ENCODE measurements around the gene SNTB2. TPM values are rescaled to one million over a fixed set of nuclear protein-coding genes. Genes with fewer than 3 reads are reported as not detected.

Gene SNTB2
- total and polyA plus RNA-seq, 7 donors, result 2.7 to 19.4 (median 12.6) TPM

GRCh38 chr16:69260019-69260418, 73.1 kb downstream of the SNTB2 start:
- Histone ChIP-seq H3K27me3 (ENCODE audit: insufficient read depth in 3 of 3, low read length in 2 of 3) (no peaks in the 10 kb centered on the region), H3K4me3 (no peak overlapping the region), H3K4me1 (no peaks in the 10 kb centered on the region), H3K27ac (no peak overlapping the region), H3K9me3 (no peaks in the 10 kb centered on the region), H3K36me3 (ENCODE audit: insufficient read depth in 1 of 2, low read depth in 1 of 2) (peaks cover 0 to 12% of the 10 kb centered on the region in 2 donors)
- 92 to 98% (median 95%) methylated on average over 4 of the region's 4 CpGs for WGBS, 3 donors
- DNase-seq, result no peak
- intact Hi-C loops (cut with DNase I), result no loop called here
- no peak for ATAC-seq
- TF ChIP-seq CTCF (IDR thresholded peaks at IDR 0.05), result no peak

- Histone ChIP-seq H3K36me3 (ENCODE audit: insufficient read depth in 1 of 2, low read depth in 1 of 2) (peaks cover 0 to 12% of the 10 kb centered on the region in 2 donors), H3K9me3 (no peaks in the 10 kb centered on the region), H3K27ac (no peak overlapping the region), H3K4me1 (no peaks in the 10 kb centered on the region), H3K4me3 (no peak overlapping the region), H3K27me3 (ENCODE audit: insufficient read depth in 3 of 3, low read length in 2 of 3) (no peaks in the 10 kb centered on the region)
- no peak for DNase-seq
- ATAC-seq, result no peak
- no peak for TF ChIP-seq CTCF (IDR thresholded peaks at IDR 0.05)
- 95 to 96% (median 96%) methylated on average over 3 of the region's 3 CpGs for WGBS, 3 donors
- intact Hi-C loops (cut with DNase I), result no loop called here
Measured at GRCh38 chr16:69260506-69260905, 73.5 kb downstream of the SNTB2 start.

GRCh38 chr16:69266334-69267063, 79.5 kb downstream of the SNTB2 start:
- no peak for TF ChIP-seq CTCF (IDR thresholded peaks at IDR 0.05)
- no peak overlapping the region for H3K4me3 ChIP-seq
- H3K27me3 ChIP-seq (ENCODE audit: insufficient read depth in 3 of 3, low read length in 2 of 3), result no peaks in the 10 kb centered on the region
- ATAC-seq (no peak), DNase-seq (no peak)
- H3K27ac ChIP-seq, result no peak overlapping the region
- WGBS, 3 donors, result 55 to 87% (median 80%) methylated on average over 4 of the region's 4 CpGs
- H3K4me1 ChIP-seq, result no peaks in the 10 kb centered on the region
- H3K36me3 ChIP-seq (ENCODE audit: insufficient read depth in 1 of 2, low read depth in 1 of 2), result peaks cover 3 to 7% of the 10 kb centered on the region in 2 donors
- no peaks in the 10 kb centered on the region for H3K9me3 ChIP-seq
- intact Hi-C loops (cut with DNase I), result no loop called here

GRCh38 chr16:69267633-69268032, 80.7 kb downstream of the SNTB2 start:
- intact Hi-C loops (cut with DNase I), result no loop called here

More at GRCh38 chr16:69267633-69268032, 80.7 kb downstream of the SNTB2 start:
- H3K36me3 ChIP-seq (ENCODE audit: insufficient read depth in 1 of 2, low read depth in 1 of 2), result peaks cover 3 to 7% of the 10 kb centered on the region in 2 donors
- H3K27ac ChIP-seq, result no peak overlapping the region
- ATAC-seq (no peak), DNase-seq (no peak)
- H3K4me1 ChIP-seq, result no peaks in the 10 kb centered on the region
- no peaks in the 10 kb centered on the region for H3K9me3 ChIP-seq
- no peak for TF ChIP-seq CTCF (IDR thresholded peaks at IDR 0.05)
- H3K27me3 ChIP-seq (ENCODE audit: insufficient read depth in 3 of 3, low read length in 2 of 3), result no peaks in the 10 kb centered on the region
- 88 to 92% (median 91%) methylated on average over 4 of the region's 4 CpGs for WGBS, 3 donors
- H3K4me3 ChIP-seq, result no peak overlapping the region

All from psoas muscle (tissue), 8 donors.